Dedifferentiated amniotic fluid mesenchymal stem cell (primary cell): Measurements from ENCODE around the gene SDK2.

Source experiments
- DNase-seq: peaks from one replicate; pipeline ENCODE4 v3.0.0-alpha.2; 2016; ENCODE audit errors: extremely low spot score

SDK2 gene

DNA sequence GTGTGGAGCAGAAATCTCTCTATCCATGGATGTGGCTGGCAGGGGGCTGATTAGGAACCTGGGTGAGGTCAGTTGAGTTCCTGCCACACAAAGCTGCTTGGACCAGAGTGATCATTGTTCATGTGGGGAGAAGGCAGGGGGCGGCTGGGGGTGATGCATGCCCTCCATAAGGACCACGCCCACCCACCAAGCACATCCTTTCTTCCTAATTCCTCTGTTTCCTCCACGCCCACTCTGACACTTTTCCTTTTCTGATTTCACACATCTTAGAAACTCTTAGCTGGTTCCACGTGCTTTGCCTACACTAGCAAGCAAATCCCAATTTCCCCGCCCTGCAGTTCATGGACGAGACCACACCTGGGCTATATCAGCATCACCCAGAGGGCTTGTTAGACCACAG is 108.5 kb downstream of the SDK2 start:
- DNase-seq, result no peak

GRCh38 chr17:73534209-73534909 is 109.9 kb downstream of the SDK2 start:
- no peak for DNase-seq

DNA sequence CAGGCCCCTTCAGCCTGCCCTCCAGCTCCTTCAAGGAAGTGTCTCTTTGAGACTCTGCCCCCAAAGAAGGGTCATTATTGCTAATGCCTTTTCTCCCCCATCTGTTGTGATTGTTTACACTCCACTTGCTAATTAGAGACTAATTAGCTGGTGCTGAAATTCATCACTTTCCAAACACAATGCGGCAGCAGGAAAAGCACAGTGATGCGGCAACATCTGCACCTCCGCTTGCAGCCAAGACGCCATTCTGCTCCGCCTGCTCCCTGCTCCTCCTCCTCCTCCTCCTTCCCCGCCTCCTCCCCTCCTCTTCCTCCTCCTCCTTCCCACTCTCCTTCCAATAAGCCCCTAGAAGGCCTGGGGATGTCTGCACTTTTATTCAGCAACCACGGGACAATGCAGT is 110.5 kb downstream of the SDK2 start:
- DNase-seq, result no peak

- no peak for DNase-seq
These were observed 111.1 kb downstream of the SDK2 start for GRCh38 chr17:73533127-73533526.

DNA sequence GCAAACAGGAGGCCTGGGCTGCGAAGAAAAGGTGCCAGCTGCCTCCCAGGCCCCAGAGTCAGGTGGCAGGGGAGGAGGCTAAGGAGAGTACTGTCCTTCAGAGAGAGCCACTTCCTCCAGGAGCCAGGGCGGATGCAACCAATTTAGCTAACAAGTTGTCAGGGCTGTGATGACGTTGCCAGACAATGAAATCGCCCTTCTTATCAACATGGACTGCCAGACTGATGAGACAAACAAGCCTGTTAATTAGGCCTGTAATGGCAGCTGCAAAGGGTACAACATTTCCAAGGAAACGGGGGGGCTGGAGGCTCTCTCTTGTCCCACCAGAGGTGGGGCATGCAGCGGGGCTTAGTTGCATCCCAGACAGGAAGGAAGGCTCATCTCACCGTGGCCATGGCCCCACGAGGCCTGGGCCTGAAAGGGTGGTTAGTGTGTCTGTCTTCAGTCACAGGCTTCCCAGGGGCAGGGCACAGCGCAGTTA is 111.8 kb downstream of the SDK2 start:
- no peak for DNase-seq

GRCh38 chr17:73531158-73531557 is 113.1 kb downstream of the SDK2 start:
- DNase-seq, result no peak

- no peak for DNase-seq
These were observed 115.6 kb downstream of the SDK2 start for GRCh38 chr17:73528679-73529078.

GRCh38 chr17:73526952-73527351 is 117.3 kb downstream of the SDK2 start:
- no peak for DNase-seq

DNA sequence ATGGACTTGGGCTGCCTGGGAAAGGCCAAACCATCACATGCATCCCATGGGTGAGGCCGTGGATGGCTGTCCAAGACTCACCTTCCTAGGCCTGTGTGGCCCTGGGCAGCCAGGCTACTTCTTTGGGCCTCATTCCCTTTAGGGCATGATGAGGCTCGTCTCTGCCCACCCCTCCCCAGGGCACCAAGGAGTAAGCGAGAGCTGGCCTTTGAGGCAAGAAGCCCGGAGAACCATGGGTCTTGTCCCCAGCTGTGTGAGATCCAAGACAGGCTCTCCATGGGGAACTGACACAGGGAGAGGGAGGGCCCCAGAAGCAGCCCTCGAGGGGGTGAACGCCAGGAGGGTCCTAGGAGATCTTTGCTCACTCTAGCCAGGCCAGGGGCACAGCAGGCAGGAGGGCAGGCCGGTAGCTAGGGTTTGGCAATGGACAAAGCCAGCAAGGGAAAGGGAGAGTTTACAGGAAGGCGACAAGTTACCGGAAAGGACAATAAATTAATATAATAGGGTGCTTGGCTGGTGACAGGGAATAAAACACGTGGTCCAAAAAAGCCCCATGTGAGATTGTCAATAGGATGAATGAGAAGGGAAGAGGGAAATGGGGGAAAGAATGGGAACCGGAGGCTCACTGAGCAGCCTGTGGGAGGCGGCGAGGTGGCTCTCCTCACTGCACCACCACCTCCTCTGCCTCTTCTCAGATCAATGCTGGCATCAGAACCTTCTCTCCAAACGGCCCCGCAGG is 119.1 kb downstream of the SDK2 start:
- DNase-seq, result no peak

- no peak for DNase-seq
These were observed 121.5 kb downstream of the SDK2 start for GRCh38 chr17:73522696-73523095.

DNA sequence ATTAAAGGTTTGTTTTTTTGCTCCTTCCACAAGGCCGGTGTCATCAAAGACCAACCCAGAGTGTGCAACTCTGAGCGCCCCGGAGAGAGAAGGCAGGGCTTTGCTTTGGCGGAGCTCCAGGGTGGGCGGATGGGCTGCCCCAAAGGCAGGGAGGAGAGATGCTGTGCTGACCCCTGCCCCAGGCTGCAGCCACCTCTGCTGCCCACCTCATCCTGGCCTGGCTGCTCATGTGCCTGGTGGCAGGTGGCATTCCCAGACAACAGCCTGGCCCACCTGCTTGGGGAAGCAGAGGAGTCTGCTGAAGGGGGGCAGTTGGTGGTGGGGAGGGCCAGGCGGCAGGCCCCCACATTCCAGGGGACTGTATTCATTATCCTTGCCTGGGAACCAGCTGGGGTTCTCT is 122.1 kb downstream of the SDK2 start:
- DNase-seq, result no peak

DNA sequence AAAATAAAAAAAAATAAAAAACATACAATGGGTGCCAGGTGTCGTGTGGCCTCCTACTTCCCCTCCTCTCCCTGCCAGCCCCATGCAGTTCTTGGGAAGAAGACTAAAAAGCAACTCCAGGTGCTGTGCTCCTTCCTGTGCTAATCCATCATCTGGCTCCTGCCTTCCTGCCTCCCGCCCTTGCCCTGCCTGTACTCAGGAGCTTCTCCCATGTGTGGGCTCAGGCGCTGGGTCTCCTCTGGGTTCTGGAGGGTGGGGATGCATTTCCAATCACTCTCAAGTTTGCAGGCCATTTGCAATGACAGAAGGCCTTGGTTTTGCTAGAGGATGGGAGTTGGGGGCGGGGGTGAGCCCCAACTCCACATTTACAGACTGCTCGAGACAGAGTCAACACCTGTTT is 122.9 kb downstream of the SDK2 start:
- no peak for DNase-seq

DNA sequence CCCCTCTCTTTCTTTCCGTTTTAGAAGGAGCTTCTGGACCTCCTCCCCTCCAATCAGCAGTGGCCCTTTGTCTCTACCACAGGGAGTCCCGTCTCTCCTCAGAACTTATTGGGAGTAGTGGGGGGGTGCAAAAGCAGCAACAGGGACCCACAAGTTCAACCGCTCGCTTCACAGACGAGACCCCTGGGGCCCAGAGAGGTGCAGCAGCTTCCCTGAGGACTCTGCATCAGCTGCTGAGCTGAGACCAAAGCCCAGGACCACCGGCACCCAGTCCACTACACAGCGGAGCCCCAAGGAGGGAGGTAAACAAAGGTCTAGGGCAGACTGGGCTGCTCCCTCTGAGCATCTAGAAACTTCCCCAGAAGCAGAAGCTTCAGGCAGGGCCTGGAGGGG is 123.9 kb downstream of the SDK2 start:
- no peak for DNase-seq

GRCh38 chr17:73519714-73520368 is 124.4 kb downstream of the SDK2 start:
- DNase-seq, result no peak

- DNase-seq, result no peak
These were observed 125.2 kb downstream of the SDK2 start for GRCh38 chr17:73519011-73519410.

DNA sequence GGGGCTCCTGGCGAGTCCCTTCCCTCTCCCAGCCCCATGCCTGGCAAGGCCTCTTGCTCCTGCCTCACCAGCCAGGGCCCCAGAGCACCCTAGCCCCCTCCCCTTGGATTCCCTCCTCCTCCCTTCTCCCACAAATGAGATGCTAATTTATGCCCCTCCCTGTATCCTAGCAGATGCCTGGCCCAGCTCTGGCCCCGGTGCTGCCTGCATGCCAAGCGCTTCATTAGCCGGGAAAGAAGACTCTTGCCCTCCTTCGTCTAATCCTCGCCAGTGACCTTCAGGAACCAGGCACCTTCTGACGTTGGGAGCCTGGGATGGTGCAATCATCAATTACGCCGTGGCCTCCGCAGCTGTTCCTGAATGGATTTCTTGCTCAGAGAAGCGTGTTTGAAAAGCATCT is 127.8 kb downstream of the SDK2 start:
- no peak for DNase-seq

DNA sequence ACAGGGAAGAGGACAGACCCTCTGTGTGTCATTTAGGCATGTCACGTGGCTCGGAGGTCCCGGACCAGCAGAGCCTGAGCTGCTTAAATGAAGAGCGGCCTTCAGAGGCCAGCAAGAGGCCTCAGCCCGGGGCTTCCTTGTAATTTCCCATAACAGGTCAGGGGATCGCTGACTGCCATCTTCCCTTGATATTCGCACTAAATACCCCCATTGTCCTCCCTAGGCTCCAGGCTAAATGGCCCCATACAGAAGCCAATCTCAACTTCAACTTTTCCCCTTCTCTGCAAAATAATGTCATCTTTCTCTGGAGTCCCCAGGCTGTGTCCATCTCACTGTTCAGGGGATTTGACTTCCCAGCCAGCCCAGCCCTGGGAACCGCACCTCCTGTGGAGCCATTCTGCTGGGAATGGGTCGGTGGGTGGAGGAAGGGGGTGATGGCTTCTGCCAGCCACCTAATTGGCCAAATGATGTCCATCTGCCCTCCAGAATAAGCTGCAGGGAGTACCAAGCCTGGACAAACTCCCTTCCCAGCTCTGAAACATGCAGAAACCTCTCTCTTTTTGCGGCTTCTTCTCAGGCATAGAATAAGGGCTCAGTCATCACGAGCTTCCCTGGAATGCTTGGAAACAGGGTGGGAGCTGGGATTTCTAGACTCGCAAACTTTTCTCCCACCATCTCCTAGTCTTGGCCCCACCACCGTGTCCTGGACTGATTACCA is 129.9 kb downstream of the SDK2 start:
- DNase-seq, result no peak

GRCh38 chr17:73513426-73513825 is 130.8 kb downstream of the SDK2 start:
- DNase-seq, result no peak

DNA sequence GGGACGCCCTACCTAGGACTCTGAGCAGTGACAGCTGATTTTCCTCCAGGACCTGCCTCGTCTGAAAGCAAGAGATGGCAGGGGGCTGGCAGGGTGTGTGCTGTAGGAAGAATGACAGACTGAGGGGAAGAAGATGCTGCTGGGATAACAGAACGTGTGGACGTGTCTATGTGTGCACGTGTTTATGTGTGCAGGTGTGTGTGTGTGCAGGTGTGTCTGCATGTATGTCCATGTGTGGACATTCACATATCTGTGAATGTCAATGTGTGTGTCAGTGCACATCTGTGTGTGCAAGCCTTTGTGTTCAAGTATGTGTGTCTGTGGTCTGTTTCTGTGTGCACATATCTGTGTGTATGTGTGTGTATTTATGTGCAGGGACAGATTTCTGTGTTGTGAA is 132.5 kb downstream of the SDK2 start:
- DNase-seq, result no peak

DNA sequence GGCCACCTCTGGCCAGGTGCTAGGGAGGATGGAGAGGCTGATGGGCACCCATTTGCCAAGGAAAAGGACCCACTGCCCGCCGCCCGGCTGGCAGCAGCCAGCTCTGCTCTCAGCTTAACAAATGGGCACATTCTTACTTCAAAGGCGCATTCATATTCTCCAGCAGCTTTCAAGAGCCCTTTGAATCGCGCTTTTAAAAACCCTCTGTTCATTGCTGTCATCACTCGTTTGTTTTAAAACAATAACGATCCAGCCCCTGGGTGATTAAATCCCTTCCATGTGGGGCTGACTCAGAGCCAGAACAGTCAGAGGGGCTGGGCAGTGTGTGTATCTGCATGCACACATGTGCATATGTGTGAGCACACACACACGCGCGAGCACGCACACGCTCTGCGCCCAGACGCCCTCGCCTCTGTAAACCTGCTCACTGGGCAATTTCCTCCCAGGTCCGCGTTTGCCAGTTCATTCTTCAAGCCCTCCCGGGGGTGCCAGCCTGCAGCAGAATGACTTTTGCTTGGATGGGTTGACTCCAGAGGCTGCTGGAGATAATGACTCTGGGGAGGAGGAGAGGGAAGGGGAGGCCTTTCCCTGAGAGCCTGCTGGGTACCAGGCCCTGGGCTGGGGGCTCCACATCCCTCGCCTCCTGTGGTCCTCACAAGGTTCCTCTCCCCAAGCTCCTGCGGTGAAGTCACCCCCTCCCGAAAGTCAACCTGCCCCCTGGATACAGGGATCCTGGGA is 133.1 kb downstream of the SDK2 start:
- DNase-seq, result no peak

- DNase-seq, result no peak
These were observed 135.2 kb downstream of the SDK2 start for GRCh38 chr17:73508931-73509605.
